Activated CD4-positive, CD25-positive, alpha-beta regulatory T cell (primary cell): ENCODE data around the gene ELAC2.
"Not testable (repeated sequence)": the region's sequence is repeated elsewhere in the genome, so short reads cannot be mapped to it uniquely, and the experiment has no call there.

Source experiments
- DNase-seq, 4 experiments: peaks; one replicate each; lab custom pipeline; 2025; lab: John Stamatoyannopoulos, UW

Gene ELAC2

DNA sequence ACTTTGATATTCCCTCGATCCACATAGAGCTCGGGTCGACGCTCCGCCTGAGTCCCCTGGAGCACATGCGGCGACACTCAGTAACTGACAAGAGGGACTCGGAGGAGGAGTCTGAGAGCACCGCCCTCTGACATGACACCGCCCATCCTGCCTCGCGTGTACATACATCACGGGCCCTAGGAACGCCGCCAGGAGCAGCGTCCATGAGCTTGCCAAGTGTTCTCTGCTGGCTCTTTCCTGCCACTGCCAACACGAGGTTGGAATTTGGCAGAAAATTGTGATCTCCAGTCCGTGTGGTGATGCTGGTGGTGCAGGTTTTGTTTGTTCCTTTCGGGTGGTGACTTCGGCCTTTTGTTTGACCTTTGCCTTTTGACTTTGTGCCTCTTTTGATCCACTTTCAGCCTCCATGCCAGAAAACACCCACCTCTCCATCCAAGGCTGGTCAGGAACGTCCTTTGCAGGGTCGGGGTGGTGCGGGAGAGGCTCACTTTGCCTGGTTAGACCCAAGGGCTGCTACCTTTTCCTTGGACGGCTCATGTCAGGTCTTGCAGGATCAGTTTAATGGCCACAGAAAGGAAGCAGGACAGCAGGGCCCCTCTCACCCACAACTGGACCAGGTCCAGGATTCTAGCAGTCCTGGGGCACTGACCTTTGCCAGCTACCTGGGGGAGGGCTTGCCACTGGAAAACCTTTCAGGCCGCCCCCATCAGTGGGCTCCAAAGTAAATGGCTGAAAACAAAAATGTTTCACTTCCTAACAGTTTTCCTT is 27.6 kb downstream of the ELAC2 start:
- no peak for DNase-seq

DNA sequence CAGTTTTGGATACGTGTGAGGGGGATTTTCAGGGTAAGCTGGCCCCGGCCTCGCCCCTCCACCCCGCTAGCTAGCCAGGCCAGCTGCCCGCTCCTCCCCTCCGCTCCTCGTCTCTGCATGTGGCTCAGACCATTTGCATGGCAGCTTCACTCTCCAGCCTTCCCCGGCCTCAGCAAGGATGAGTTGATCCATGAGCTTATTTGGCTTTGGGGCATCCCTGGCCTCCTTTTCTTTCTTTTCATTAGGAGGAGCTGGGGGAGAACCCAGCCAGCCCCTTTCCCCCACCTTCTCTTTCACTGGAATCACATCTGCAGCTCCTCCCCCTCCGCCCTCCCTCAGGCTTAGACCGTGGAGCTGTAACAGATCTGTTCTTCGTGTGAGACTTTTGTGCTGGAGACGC is 30.7 kb downstream of the ELAC2 start:
- DNase-seq = no peak

DNA sequence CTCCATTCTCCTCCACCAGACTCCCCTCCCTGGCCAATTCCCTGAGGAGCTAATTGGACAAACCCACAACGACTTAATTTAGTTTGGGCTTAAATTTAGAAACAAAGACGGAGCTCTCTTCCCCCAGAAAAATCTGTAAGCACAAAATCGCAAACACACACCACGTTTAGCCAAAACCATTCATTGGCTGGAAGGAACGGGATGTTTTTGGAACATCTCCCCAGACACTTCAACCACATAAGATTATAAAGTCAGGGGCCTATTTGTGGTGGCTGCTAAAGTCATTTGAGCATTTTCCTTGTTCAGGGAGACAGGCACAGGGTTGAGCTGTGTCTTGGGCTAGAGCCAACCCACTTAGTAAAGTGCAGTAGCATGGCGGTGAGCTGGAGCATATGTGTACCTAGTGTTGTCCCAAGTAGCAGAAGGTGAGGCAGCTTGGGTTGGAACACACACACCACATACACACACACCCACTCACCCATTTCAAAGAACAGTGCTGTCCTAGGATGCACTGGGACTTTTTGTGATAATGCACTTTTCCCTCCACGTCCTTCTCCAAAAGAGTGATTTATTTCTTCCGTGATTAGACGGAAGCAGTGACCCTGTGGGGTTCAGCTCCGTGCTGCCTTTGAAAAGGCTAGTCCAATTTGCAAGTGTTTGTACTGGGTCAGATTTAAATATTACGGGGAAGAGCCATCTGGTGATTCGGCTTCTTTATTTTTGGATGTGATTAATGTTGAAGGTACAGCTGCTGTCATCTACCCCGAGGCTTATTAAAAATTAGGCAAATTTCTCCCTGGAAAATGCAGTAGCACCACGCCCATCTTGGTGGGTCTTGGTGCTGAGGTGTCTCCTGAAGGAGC is 32.2 kb downstream of the ELAC2 start:
- no peak for DNase-seq

DNA sequence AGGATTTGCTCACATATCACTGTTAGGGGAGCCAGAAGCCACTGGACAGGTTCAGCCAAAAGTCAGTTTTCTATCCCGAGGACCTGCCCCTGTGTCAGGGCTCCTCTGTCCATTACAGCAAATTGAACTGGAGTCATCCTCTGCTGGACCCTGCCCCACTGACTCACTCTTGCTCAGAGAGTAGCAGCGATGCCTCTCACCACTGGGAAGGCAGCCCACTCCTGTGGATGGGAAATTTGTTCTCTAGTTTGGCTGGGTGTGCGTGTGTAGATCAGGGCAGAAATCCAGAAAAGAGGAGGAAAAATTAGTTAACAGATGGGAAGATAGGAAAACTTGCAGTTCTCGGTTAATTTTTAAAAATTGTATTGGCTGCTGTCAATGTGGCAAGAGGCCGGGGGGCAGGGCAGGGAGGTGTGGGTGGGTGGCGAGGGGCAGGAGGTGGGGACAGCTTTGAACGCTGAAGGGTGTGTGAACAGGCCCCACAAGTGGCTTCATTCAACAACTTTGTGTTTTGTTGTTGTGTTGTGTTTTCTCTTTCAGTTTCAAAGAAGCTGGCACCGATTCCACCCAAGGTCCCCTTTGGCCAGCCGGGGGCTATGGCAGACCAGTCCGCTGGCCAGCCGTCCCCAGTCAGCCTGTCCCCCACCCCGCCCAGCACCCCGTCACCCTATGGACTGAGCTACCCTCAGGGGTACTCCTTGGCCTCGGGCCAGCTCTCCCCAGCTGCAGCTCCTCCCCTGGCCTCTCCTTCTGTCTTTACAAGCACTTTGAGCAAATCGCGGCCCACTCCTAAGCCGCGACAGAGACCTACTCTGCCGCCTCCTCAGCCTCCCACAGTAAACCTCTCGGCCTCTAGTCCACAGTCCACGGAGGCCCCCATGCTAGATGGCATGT is 33.6 kb downstream of the ELAC2 start:
- no peak for DNase-seq

DNA sequence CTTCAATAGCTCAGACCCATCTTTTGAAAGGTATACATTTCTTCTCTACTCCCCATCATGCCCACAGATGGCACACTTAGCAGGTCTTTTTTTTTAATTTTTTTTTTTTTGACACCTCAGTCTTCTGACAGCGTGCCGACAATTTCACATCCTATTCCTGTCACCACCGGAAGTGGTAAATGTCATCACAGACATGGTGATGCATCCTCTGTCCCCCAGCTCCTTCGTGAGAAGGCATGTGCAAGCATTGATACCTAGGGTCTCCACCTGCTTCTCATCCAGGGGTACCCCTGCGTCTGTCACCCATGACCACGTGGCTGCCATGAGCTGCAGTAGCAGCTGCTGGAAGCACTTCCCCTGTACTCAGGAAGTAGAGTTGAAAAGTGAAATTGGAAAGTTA is 35.6 kb downstream of the ELAC2 start:
- DNase-seq = no peak

DNA sequence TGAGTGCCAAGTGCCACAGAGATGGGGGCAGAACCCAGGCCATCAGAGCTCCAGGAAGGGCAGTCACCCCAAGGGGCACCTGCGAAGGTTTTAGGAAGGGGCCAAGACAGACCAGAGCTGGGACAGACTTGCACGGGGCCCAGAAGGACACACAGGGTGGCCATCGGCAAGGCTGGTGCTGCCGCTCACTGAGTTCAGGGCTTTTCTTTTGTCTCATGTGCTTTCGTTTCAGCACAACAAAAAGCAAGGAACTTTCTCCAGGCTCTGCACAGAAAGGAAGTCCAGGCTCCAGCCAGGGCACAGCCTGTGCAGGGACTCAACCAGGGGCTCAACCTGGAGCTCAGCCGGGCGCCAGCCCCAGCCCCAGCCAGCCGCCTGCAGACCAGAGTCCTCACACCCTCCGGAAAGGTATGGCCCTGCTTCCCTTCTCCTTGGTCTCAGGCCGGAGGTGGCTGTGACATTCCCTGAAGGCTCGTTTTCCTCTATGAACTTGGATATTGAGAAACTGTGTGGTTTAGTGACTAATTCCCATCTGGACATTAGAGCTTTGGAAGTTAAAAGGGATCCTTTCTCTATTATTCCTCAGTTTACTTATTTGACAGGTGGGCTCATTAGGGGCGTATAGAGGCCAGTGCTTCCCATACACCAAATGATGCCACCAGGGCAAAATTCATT is 37.9 kb downstream of the ELAC2 start:
- DNase-seq = no peak

DNA sequence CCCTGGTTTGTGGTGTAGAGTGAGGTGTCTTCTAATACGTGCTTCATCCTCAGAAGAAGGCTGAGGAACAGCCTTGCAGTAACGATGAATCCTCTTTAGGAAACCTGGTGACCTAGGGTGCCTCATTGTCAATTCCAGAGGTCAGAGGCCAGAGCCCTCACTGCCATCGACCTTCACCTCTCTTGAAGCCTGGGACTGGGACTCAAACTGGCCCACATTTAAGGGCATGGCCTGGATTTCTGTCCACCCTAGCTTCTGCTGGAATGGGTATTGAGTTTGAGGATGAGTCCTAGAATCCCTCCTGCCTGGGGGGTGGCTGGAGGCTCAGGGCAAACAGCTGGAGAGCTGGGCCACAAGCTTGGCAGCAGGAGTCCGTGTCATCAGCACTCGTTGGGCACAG is 38.6 kb downstream of the ELAC2 start:
- no peak for DNase-seq

DNA sequence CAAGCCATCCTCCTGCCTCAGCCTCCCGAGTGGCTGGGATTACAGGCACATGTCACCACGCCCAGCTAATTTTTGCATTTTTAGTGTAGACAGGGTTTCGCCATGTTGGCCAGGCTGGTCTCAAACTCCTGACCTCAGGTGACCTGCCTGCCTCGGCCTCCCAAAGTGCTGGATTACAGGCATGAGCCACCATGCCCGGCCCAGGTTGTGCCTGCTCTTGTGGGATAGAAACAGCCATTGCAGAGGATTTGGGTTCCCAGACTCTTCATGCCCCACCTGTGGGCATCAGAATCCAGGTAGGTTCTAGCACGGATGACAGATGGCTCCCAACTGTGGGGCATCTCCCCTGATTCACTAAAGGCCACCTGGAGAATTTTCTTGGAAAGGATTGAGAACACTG is 39.0 kb downstream of the ELAC2 start:
- DNase-seq = not testable (repeated sequence)

DNA sequence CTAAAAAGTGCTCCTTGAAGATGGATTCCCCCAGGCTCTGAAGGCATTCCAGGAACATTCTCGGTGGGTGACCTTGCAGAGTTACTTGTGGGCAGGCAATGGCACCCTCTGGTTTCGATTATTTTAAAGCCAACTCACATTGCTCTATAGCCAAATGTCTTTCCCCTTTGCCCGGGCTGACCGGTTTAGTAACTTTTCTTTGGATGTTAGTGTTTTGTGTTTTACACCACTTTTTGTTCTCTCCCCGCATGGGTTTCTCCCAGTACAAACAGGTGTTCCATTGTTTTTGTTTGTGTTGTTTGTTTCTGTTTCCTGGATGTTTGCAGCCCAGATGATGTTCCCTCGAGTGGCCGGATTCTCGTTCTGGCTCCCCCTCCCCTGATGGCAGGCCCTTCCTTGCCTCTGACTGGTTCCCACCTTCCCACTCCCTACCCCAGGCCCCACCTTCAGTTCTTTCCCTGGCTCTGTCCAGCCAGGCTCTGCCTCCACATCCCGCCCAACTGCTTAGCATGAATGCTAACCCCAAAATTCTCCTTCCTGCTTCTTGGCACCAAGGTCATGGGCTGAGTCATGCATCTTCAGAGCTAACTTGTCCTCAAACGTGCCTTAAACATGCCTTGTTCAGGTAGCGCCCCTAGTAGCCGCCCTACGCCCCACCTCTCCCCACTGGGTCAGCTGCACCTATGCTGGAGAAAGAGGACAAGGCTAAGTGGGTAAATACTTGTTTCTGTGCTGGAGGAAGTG is 40.6 kb downstream of the ELAC2 start:
- no peak for DNase-seq

DNA sequence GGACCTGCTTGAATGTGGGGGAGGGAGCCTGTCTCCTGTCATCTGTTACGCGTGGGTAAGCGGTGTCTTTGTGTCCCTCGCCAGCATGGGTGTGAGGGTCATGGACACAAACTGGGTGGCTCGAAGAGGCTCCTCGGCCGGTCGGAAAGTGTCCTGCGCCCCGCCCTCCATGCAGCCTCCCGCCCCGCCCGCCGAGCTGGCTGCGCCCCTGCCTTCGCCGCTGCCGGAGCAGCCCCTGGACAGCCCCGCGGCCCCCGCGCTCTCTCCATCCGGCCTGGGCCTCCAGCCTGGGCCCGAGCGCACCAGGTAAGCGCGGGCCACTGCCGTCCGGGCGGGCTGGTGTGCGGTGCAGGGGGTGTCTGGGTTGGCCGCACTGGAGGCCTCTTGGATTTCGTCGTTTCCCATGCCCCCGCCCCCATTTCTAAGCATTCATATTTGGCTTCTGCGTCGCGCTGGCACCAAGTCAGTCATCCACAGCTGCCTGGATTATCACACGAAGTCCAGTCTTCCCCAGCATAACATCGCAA is 43.8 kb downstream of the ELAC2 start:
- no peak for DNase-seq

DNA sequence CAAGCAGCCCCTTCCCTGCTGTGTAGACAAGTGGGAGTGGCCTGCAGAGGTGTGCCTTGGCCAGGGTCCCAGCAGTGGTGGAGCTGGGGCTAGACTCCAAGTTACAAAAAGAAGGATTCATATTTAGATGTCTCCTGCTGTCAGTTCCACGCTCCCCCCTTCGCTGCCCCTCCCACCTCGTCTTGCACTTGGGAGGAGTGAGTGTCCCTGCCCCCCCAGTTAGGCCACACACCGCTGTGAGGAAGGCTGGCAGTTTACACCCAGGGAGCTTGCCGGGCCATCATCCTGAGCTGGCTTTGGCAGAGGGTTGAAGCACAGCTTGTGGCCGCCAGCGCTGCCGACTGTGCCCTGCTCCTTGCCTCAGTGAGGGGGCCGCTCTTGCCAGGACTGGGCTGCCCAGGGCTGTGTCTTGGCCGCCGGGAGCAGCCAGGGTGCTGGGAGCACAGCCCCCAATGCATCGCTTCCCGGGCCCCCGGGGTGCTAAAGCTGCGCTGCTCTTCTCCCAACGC is 44.3 kb downstream of the ELAC2 start:
- no peak for DNase-seq

DNA sequence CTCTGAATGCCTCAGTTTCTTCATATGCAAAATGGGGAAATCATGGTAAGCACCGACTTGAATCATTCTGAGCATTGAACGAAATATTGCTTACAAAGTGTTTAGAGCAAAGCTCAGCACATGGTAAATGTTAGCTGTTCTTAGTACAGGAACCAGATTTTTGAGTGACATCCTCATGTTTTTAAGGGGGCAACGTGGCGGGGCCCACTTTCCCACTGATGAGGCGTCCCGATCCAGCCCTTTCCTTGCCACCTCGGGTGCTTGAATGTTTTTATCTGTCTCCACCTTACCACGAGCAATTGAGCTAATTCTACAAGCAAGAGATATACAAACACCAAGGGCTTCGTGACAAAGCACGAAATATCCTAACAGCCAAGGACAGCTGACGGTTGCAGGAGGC is 49.9 kb downstream of the ELAC2 start:
- no peak for DNase-seq

DNA sequence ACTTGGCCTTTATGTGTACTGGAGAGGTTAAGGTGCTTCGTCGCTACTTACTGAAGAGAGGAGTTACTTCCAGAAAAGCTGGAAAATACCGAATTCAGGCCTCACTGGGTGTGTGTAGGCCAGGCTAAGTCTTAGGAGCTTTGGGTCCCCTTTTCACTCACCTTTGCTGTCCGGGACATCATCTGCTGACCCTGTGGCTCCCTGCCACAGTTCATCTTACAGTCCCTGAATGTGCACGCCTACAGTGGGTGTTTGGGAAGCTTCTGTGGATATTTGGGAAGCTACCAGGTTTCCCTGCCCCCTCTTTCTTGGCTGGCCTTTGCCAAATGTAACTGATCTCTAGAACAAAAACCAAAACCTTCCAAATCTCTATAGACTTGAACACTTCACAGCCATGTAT is 51.4 kb downstream of the ELAC2 start:
- DNase-seq = no peak

DNA sequence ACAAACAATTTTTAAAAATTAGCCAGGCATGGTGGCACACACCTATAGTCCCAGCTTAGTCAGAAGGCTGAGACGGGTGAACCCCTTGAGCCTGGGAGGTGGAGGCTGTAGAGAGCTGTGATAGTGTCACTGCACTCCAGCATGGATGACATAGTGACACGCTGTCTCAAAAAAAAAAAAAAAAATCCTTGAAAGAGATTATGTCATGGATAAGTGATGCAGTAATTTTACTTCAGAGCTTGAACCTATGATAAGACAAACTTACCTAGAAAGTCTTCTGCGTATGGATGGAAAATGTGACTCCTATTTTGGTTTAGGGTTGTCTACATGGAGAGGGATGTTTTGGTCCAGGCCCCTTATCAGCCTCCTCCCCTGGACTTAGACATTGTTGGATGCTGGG is 51.8 kb downstream of the ELAC2 start:
- no peak for DNase-seq

DNA sequence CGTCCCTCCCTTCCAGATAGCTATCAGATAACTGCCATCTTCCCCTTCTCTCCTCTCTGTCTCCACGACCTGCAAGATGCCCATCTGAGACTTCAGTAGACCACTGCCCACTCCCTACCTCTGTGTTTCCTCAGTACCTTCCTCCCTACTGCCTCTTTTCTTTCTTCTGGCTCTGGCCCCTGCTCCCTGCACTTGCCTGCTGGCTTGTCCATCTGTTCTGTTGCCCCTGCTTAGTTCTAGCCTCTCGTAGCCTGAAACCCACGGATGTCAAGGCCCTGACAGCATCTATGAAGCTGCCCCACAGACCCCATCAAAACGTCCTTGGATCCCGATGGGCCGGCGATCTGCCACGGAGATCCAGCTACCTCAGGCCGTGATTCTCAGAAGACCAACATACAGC is 53.0 kb downstream of the ELAC2 start:
- no peak for DNase-seq

DNA sequence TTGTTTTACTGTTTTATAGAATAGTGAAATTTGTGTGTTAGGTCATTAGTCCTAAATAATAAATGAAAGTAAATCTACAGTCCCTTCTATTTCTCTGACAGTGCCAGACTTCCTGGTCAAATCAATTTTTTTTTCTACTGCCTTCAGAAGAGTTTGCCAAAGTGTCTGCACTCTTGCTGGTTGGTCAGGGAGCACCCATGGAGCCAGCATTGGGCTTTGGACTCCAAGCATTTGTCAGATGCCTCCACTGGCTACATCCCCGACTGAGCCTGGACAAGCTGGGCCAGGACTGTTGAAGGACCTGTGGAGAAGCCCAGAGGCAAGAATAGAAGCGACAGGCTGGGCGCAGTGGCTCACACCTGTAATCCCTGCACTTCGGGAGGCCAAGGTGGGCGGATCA is 53.7 kb downstream of the ELAC2 start:
- DNase-seq = no peak

DNA sequence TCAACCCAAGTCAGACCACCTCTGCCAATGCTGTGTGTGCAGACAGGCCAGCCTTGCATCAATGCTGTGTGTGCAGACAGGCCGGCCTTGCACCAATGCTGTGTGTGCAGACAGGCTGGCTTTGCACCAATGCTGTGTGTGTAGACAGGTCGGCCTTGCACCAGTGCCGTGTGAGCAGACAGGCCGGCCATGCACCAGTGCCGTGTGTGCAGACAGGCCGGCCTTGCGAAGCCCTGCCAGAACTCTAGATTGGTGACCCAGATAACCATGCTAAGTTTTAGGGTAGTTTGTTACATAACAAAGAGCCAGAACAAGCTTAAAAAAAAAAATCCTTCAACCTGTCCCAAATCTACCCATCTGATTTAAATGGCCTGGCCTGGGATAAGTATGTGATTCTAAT is 54.3 kb downstream of the ELAC2 start:
- DNase-seq = no peak

DNA sequence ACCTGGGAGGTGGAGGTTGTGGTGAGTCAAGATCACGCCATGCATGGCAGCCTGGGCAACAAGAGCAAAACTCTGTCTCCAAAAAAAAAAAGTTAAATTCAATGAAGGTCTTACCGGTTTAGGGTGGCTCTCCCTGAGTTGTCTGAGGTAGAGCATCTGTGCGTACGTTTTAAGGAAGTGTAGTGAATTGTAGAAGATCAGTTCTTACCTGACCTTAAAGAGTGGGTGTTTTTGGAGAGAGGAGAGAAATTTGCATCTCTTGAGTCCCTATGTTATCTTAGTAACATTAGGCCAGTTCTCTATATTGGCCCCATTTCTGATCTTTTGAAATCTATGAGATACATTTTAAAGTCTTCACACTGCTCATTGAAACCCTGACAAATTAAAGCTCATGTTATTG is 56.2 kb downstream of the ELAC2 start:
- DNase-seq = no peak

DNA sequence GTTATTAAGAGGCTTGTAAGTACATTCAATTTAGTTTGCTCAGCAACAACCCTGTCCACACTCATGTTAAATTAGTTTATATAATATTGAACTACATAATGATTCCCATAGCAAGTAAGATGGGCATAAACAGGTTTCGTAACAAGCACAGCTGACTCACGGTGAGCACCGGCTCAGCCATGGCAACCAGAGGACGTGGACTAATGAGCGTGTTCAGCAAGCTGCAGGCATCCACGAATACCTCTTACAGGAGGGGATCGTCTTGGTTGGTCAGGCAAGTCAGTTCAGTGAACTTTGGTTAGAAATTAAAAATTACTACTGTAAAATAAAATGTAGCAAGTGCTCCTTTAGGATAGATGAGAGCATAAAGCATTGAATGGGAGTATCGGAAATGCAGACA is 58.4 kb downstream of the ELAC2 start:
- DNase-seq = no peak

DNA sequence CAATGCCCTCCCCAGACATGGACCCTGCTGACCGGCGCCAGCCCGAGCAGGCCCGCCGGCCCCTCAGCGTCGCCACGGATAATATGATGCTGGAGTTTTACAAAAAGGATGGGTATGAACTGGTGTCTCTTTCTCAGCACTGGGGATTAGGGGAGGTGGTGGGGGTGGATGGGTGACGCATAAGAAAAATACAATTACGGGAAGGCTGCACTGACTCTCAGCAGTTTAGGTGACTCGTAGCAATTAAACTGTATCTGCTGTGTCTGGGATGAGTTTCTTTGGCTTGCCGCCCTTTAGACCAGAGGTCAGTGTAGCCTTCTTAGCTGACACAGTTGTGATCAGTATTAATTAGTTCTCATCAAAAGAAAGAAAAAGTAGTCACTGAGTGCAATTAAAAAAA is 59.0 kb downstream of the ELAC2 start:
- no peak for DNase-seq

DNA sequence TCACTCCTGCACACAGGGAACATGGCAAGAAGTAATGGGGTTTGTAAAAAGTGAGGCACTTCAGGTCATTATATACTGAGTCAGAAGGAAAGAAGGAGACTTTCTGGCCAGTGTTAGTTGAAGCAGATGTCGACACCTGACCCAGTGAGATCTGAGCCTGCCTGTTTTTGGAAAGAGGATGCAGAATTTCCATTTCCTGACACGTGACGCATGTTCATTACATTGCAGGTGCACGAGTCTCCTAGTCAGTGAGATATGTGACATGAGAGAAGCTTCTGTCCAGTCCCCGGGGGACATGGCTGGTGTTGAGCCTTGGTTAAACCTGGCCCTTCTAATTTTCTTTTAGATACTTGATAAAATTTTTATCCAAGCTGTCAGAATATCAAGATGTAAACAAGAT is 62.3 kb downstream of the ELAC2 start:
- no peak for DNase-seq
